Middle frontal gyrus (tissue), 1 donor: ENCODE data around the gene IFI44.

ENCODE experiments used
- DNase-seq: peaks from one replicate; pipeline ENCODE4 v3.0.0-alpha.2; 2015; ENCODE audit warnings: low spot score; ENCODE audit errors: extremely low spot score

Gene IFI44

GRCh38 chr1:78652019-78652560, 2.5 kb downstream of the IFI44 start:
- DNase-seq = no peak

DNA sequence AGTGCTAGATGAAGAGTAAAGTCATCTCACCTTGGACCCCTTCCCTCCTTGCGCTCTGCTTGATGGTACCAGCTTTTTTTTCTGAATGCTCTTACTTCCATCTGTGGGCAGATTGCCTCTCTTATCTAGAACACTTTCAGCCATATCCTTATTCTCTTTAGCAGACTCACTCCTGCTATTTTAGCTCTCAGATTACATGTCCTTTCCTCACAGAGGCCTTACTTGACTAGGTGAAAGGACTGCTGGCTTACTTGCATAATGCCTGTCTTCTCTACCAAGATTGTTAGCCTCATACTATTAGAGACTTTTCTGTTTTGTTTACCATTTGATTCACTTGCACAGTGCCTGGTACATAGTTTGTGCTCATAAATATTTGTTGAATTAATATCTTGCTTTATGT, 9.3 kb downstream of the IFI44 start:
- no peak for DNase-seq

DNA sequence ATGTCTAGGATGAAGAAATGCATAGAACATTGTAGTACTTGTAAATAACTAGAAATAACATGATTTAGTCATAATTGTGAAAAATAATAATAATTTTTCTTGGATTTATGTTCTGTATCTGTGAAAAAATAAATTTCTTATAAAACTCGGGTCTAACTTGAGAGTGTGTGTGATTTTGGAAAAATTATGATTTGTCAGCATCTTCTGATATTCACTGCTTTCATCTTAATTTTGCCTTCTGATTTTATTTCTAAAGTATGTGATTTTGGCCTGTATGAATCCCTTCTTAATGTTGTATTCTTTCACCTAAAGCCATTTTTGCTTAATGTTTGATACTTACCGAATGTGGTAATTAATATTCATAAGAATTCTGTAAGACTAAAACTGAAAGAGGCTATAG, 14.3 kb downstream of the IFI44 start:
- DNase-seq = no peak

DNA sequence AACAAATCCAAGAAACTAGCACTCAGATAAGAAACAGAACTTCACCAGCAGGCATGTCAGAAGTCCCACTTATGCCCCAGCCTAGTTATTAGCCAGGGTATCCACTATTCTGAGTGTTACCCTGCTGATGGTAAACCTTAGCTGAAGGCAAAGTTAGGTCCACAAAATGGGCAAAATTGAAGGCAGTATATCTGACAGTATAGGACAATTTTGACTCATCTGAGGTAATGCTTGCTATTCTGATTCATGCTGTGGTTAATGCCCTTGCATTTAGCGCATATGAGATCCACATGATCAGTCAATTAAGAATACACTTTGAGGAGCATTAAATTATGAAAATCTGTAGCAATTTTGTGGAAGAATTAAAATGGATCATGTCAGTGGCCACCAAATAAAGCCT, 15.1 kb downstream of the IFI44 start:
- DNase-seq = no peak

GRCh38 chr1:78665809-78666208, 16.2 kb downstream of the IFI44 start:
- DNase-seq = no peak

GRCh38 chr1:78667939-78668338, 18.3 kb downstream of the IFI44 start:
- DNase-seq = no peak

DNA sequence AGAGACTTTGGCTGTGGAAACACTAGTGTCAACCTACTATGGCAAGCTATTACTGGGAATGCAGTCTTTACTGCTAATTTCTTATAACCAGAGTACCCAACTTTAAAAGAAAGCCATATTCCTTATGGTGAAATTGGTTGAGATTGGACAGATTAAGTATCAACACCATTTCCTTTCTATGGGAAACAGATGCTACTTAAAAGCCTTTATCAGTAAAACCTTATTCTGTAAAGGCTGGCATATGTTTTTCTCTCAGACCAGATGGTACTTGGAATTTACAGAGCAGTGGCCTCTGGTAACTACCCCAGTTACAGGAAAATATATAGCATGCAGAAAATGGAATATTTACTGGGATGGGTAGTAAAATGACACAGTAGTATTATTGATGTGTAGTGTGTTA, 18.8 kb downstream of the IFI44 start:
- DNase-seq = no peak

- DNase-seq = no peak
Observed at GRCh38 chr1:78672428-78672827, 22.8 kb downstream of the IFI44 start.

DNA sequence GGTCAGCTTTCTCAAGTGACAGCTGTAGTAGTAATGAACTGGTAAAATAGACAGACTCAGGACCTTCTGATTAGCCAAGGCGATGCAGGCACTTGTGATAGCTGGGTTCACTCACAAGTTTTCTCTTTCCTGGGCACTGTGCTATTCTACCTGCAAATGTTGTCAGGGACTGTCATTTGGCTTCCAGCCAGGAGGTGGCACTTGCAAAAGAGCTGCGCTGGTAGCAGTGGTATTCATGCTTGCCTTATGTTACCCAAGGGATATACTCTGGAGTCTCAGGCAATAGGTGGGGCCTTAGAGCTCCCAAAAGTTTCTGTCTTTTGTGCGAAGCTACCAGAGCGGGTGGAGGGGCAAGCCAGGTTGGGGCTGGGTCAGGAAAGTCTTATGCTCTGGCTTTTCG, 23.5 kb downstream of the IFI44 start:
- DNase-seq = no peak

- peak; percentile 72 for DNase-seq
Observed at GRCh38 chr1:78676347-78676982, 26.8 kb downstream of the IFI44 start.

DNA sequence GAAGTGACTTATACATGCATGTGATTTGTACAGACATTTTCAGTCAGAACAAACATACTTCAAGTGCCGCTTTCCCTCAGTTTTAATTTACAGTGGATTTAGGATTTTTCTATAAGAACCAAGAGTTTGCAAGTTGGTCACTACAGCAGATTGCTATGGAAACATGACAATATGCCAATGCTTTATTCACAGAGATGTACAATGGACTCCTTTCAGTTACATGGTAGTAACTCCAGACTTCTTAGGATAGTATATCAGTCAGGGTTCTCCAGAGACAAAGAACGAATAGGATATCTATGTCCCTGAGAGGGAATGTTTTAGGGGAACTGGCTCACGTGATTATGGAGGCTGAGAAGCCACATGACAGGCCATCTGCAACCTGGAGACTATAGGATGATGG, 27.4 kb downstream of the IFI44 start:
- DNase-seq = no peak

- DNase-seq = no peak
Observed at GRCh38 chr1:78677788-78678187, 28.2 kb downstream of the IFI44 start.

- no peak for DNase-seq
Observed at GRCh38 chr1:78678324-78678723, 28.7 kb downstream of the IFI44 start.

GRCh38 chr1:78681265-78681664, 31.6 kb downstream of the IFI44 start:
- no peak for DNase-seq

GRCh38 chr1:78682496-78682895, 32.9 kb downstream of the IFI44 start:
- no peak for DNase-seq

DNA sequence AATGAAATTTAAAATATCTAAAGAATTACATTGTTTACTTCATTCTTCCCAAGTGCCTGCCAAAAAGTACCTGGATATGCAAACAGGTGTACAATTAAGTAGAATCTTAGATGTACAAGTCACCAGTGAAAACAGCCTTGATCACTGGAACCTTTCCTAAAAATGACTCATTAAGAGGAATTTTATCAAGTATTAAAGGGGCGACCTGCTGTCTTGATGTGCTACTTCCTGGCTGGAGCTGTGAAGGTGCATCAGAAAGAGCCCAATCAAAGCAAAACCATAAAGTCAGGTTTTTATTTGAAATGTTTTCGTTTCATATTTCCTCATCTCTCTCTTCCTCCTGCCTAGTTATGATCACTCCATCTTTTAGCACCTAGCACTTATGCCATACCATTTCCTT, 33.4 kb downstream of the IFI44 start:
- DNase-seq = no peak

- DNase-seq = no peak
Observed at GRCh38 chr1:78687315-78687714, 37.7 kb downstream of the IFI44 start.

- DNase-seq = no peak
Observed at GRCh38 chr1:78687914-78688313, 38.3 kb downstream of the IFI44 start.

DNA sequence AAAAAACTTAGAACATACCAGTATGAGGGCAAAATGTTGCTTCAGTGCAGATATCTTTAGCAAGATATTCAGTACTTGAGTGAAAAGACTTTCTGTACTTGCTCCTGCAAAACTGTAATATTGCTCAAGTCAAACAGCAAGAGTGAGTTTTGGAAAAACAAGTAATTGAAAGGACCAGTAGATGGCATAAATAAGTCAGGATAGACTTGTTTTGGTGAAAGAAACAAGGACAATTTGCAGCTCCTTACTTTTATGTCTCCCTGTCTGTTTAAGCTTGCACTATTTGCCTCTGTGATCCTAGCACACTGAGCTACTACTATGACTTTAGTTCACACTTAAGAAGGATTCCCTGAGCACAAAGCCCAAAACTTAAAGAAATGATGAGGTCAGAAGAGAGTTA, 39.1 kb downstream of the IFI44 start:
- DNase-seq = no peak

DNA sequence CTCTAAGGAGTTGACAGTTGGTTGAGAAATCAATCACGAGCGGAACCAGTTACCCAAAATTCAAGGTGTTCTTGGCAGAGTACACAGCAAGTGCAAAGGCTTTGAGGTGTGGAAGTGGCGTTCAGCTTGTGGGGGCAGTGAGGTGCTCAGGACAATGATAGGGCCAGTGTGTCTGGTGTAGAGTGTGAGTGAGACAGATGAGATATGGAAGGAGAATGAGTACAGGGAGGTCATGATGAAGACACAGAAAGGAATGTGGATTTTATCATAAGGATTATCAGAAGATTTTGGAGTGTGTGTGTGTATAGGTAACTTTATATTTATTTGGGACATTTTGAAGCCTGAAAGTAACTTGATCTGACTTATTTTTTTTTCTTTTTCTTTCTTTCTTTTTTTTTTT, 40.9 kb downstream of the IFI44 start:
- DNase-seq = no peak

GRCh38 chr1:78691995-78692747, 42.5 kb downstream of the IFI44 start:
- DNase-seq = no peak

DNA sequence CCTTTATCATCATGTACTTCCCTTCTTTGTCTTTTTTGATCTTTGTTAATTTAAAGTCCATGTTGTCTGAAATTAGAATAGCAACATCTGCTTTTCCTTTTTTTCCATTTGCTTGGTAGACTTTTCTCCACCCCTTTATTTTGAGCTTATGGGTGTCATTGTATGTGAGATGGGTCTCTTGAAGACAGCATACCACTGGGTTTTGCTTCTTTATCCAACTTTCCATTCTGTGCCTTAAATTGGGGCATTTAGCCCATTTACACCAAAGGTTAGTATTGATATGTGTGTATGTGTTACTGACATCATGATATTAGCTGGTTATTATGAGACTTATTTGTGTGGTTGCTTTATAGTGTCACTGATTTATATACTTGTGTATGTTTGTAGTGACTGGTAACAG, 50.2 kb downstream of the IFI44 start:
- DNase-seq = no peak

GRCh38 chr1:78702426-78702825, 52.8 kb downstream of the IFI44 start:
- DNase-seq = no peak
